Measurements from ENCODE around the gene ZNF672. TPM values are rescaled to one million over a fixed set of nuclear protein-coding genes. Genes with fewer than 3 reads are reported as not detected.
A peak's percentile ranks its signal among the peaks of the same experiment; 100 is the strongest.

ZNF672 gene
- total RNA-seq, 1 donor from 2014 or later: 20.6 TPM

DNA sequence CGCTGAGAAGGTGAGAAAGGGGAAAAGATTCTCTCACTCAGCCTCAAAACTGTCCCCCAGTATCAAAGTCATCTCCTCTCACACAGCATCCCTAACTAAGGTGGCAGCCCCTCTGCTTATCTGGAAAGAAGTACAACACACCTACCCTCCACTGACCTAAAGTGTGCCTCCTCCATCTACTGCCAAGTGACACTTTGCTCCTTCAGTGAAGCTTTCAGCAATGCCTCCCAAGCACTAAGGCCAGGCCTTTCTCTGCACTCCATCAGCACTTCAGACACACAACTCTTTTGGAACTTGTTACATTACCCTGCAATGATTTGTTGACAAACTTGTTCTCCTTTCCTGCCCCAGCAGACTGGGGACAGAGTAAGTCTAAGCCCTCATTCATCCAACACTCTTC, 13.7 kb upstream of the ZNF672 start:
- Histone ChIP-seq H4K20me1 (ENCODE audit: insufficient read depth, low read length) (peaks cover 10% of the 10 kb centered on the region), H3K4me2 (ENCODE audit: low read length) (peak overlapping the region; percentile 90), H3K27me3 (ENCODE audit: insufficient read depth, low read length) (no peaks in the 10 kb centered on the region), H3K36me3 (ENCODE audit: insufficient read depth, low read length) (peaks cover 18% of the 10 kb centered on the region), H3K79me2 (ENCODE audit: insufficient read depth, low read length) (peaks cover 61% of the 10 kb centered on the region), H3K4me3 (ENCODE audit: insufficient read depth, low read depth, low read length) (peak overlapping the region; percentile 82), H3K9me3 (ENCODE audit: insufficient read depth, low read depth, low read length) (no peaks in the 10 kb centered on the region), H3K4me1 (ENCODE audit: insufficient read depth, low read length) (peaks cover 56% of the 10 kb centered on the region), H3K9ac (ENCODE audit: low read length) (peak overlapping the region; percentile 99), H3K27ac (ENCODE audit: low read depth, low read length) (peak overlapping the region; percentile 99), H2AFZ (ENCODE audit: low read depth, low read length) (no peak overlapping the region)
- no peak for DNase-seq (ENCODE audit: low read depth)
- FAIRE-seq: no peak
- H3K27ac Mint-ChIP-seq (ENCODE audit: unreplicated experiment): peak overlapping the region; percentile 86
- peak overlapping the region; percentile 90 for H3K4me3 Mint-ChIP-seq (ENCODE audit: unreplicated experiment)
- H3K27me3 Mint-ChIP-seq (ENCODE audit: low read depth, unreplicated experiment): no peaks in the 10 kb centered on the region
- H3K36me3 Mint-ChIP-seq (ENCODE audit: low read depth, unreplicated experiment): peaks cover 15% of the 10 kb centered on the region
- peaks cover 51% of the 10 kb centered on the region for H3K4me1 Mint-ChIP-seq (ENCODE audit: low read depth, unreplicated experiment)
- H3K9me3 Mint-ChIP-seq (ENCODE audit: unreplicated experiment): no peaks in the 10 kb centered on the region
- no peak for TF ChIP-seq EZH2 (IDR thresholded peaks at IDR 0.05; ENCODE audit: insufficient read depth, low read length)
- TF ChIP-seq, protein P1, sequence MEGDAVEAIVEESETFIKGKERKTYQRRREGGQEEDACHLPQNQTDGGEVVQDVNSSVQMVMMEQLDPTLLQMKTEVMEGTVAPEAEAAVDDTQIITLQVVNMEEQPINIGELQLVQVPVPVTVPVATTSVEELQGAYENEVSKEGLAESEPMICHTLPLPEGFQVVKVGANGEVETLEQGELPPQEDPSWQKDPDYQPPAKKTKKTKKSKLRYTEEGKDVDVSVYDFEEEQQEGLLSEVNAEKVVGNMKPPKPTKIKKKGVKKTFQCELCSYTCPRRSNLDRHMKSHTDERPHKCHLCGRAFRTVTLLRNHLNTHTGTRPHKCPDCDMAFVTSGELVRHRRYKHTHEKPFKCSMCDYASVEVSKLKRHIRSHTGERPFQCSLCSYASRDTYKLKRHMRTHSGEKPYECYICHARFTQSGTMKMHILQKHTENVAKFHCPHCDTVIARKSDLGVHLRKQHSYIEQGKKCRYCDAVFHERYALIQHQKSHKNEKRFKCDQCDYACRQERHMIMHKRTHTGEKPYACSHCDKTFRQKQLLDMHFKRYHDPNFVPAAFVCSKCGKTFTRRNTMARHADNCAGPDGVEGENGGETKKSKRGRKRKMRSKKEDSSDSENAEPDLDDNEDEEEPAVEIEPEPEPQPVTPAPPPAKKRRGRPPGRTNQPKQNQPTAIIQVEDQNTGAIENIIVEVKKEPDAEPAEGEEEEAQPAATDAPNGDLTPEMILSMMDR (IDR thresholded peaks at IDR 0.05; ENCODE audit: insufficient read depth, low read depth, low read length): no peak

DNA sequence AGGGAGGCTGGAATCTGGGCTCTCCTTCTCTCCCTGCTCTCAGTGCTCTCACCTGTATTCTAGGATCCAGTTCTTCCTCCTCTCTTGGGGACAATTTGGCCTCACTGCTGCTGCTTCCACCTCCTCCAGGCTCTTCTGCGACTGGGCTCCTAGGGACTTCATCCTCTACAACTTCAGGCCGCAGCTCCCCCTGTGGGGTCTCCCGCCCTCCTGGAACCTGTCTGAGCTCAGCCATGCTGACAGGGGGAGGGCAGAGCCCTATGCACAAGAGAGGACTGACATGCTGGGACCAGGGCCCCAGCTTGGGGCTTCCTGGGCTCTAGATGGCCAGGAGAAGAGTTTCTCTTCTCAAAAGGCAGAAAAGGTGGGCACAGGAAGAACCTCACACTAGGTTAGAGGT, 13.3 kb upstream of the ZNF672 start:
- Mint-ChIP-seq H3K36me3 (ENCODE audit: low read depth, unreplicated experiment) (peaks cover 13% of the 10 kb centered on the region), H3K9me3 (ENCODE audit: unreplicated experiment) (no peaks in the 10 kb centered on the region), H3K27ac (ENCODE audit: unreplicated experiment) (peak overlapping the region; percentile 86)

DNA sequence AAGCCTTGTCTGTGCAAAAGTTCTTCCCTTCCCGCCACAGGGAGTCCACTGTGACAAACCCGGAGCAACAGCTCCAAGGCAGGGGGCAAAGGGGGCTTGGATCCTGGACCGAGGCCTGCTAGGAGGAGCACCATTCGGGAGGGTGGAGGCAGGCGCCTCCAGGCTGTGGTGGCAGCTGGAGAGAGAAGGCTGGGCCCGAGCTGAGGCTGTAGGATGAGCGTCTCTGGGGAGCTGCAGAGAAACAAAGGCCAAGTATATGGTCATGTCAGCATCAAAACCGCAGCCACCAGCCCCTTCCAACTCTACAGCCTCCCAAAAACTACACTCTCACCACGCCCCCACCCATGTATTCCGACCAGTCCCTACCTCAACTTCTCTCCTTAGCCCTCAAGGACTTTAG, 12.9 kb upstream of the ZNF672 start:
- Histone ChIP-seq H2AFZ (ENCODE audit: low read depth, low read length) (peak overlapping the region; percentile 69), H3K4me1 (ENCODE audit: insufficient read depth, low read length) (peaks cover 53% of the 10 kb centered on the region), H3K9ac (ENCODE audit: low read length) (peak overlapping the region; percentile 99), H3K27ac (ENCODE audit: low read depth, low read length) (peak overlapping the region; percentile 99), H3K36me3 (ENCODE audit: insufficient read depth, low read length) (peaks cover 16% of the 10 kb centered on the region), H3K9me3 (ENCODE audit: insufficient read depth, low read depth, low read length) (no peaks in the 10 kb centered on the region), H3K79me2 (ENCODE audit: insufficient read depth, low read length) (peaks cover 53% of the 10 kb centered on the region), H3K4me3 (ENCODE audit: insufficient read depth, low read depth, low read length) (peak overlapping the region; percentile 82), H3K4me2 (ENCODE audit: low read length) (peak overlapping the region; percentile 90), H3K27me3 (ENCODE audit: insufficient read depth, low read length) (no peaks in the 10 kb centered on the region), H4K20me1 (ENCODE audit: insufficient read depth, low read length) (peaks cover 10% of the 10 kb centered on the region)
- no peak for FAIRE-seq
- H3K27me3 Mint-ChIP-seq (ENCODE audit: low read depth, unreplicated experiment): no peaks in the 10 kb centered on the region
- H3K4me1 Mint-ChIP-seq (ENCODE audit: low read depth, unreplicated experiment): peaks cover 49% of the 10 kb centered on the region
- peak overlapping the region; percentile 90 for H3K4me3 Mint-ChIP-seq (ENCODE audit: unreplicated experiment)
- peak overlapping the region; percentile 96 for H3K27ac Mint-ChIP-seq (ENCODE audit: unreplicated experiment)
- peaks cover 11% of the 10 kb centered on the region for H3K36me3 Mint-ChIP-seq (ENCODE audit: low read depth, unreplicated experiment)
- TF ChIP-seq EZH2 (IDR thresholded peaks at IDR 0.05; ENCODE audit: insufficient read depth, low read length): no peak
- TF ChIP-seq, protein P1 (IDR thresholded peaks at IDR 0.05; ENCODE audit: insufficient read depth, low read depth, low read length): no peak
- no peak for DNase-seq (ENCODE audit: low read depth)
- H3K9me3 Mint-ChIP-seq (ENCODE audit: unreplicated experiment): no peaks in the 10 kb centered on the region

More for the DNA sequence above, 13.3 kb upstream of the ZNF672 start:
- H3K27me3 Mint-ChIP-seq (ENCODE audit: low read depth, unreplicated experiment): no peaks in the 10 kb centered on the region
- Histone ChIP-seq H3K27me3 (ENCODE audit: insufficient read depth, low read length) (no peaks in the 10 kb centered on the region), H3K9ac (ENCODE audit: low read length) (peak overlapping the region; percentile 99), H2AFZ (ENCODE audit: low read depth, low read length) (no peak overlapping the region), H4K20me1 (ENCODE audit: insufficient read depth, low read length) (peaks cover 10% of the 10 kb centered on the region), H3K27ac (ENCODE audit: low read depth, low read length) (peak overlapping the region; percentile 99), H3K9me3 (ENCODE audit: insufficient read depth, low read depth, low read length) (no peaks in the 10 kb centered on the region), H3K4me2 (ENCODE audit: low read length) (peak overlapping the region; percentile 90), H3K4me1 (ENCODE audit: insufficient read depth, low read length) (peaks cover 56% of the 10 kb centered on the region), H3K4me3 (ENCODE audit: insufficient read depth, low read depth, low read length) (peak overlapping the region; percentile 82), H3K79me2 (ENCODE audit: insufficient read depth, low read length) (peaks cover 57% of the 10 kb centered on the region), H3K36me3 (ENCODE audit: insufficient read depth, low read length) (peaks cover 18% of the 10 kb centered on the region)
- no peak for FAIRE-seq
- peaks cover 51% of the 10 kb centered on the region for H3K4me1 Mint-ChIP-seq (ENCODE audit: low read depth, unreplicated experiment)
- TF ChIP-seq EZH2 (IDR thresholded peaks at IDR 0.05; ENCODE audit: insufficient read depth, low read length): no peak
- TF ChIP-seq, protein P1 (IDR thresholded peaks at IDR 0.05; ENCODE audit: insufficient read depth, low read depth, low read length): no peak
- no peak for DNase-seq (ENCODE audit: low read depth)
- H3K4me3 Mint-ChIP-seq (ENCODE audit: unreplicated experiment): peak overlapping the region; percentile 90

Data from astrocyte (in vitro differentiated cells and primary cell).